Naive thymus-derived CD4-positive, alpha-beta T cell (primary cell): Measurements from ENCODE around the gene SRPRA. TPM values are rescaled to one million over a fixed set of nuclear protein-coding genes. Genes with fewer than 3 reads are reported as not detected.
A peak's percentile ranks its signal among the peaks of the same experiment; 100 is the strongest.

Source experiments
- ATAC-seq: fragments of 150-1000 bp; cut with Tn5 transposase; 2 replicates; pipeline ENCODE4 v1.10.0; 2021; ENCODE audit warnings: mild to moderate bottlenecking, moderate library complexity
- CTCF ChIA-PET: fragments of 350-600 bp; sonication (Branson Sonifier 250); formaldehyde crosslinking; loops from one replicate; lab custom pipeline; 2021; ENCODE audit warnings: antibody characterized with exemption; lab: Charles Lee
- POLR2A ChIA-PET: fragments of 350-600 bp; sonication (Branson Sonifier 250); formaldehyde crosslinking; loops from one replicate; lab custom pipeline; 2021; ENCODE audit warnings: antibody characterized with exemption, inconsistent platforms; lab: Charles Lee
- DNase-seq, 9 donors: peaks; one replicate each; pipeline versions ENCODE4 v3.0.0 to v3.0.0-alpha.2; 2020 to 2022; ENCODE audit warnings: mixed read lengths in 1 of 9
- H3K27ac ChIP-seq: one replicate; pipeline ENCODE4 v1.7.0; 2013; ENCODE audit warnings: mild to moderate bottlenecking, low read depth, low read length, moderate library complexity
- H3K27me3 ChIP-seq, 2 donors: one replicate each; pipeline ENCODE4 v1.7.0; 2013; ENCODE audit warnings: low read length in 2 of 2, mild to moderate bottlenecking in 2 of 2, moderate library complexity in 2 of 2; ENCODE audit not compliant: control insufficient read depth in 2 of 2, insufficient read depth in 2 of 2
- H3K36me3 ChIP-seq, 3 experiments: 1 replicate in 2 of 3; 2 replicates in 1 of 3; pipeline ENCODE4 v1.7.0; 2013; ENCODE audit warnings: low read length in 3 of 3, mild to moderate bottlenecking in 3 of 3, moderate library complexity in 1 of 3; ENCODE audit not compliant: insufficient read depth in 3 of 3, control insufficient read depth in 2 of 3
- H3K4me1 ChIP-seq, 2 donors: one replicate each; pipeline ENCODE4 v1.7.0; 2013; ENCODE audit warnings: low read length in 2 of 2, mild to moderate bottlenecking in 2 of 2, moderate library complexity in 1 of 2; ENCODE audit not compliant: control insufficient read depth in 2 of 2, insufficient read depth in 2 of 2
- H3K4me3 ChIP-seq: 2 replicates; pipeline ENCODE4 v1.7.0; 2013; ENCODE audit warnings: mild to moderate bottlenecking, low read length
- H3K9me3 ChIP-seq, 3 experiments: 1 replicate in 2 of 3; 2 replicates in 1 of 3; pipeline ENCODE4 v1.7.0; 2013; ENCODE audit warnings: low read length in 3 of 3; ENCODE audit not compliant: control insufficient read depth in 2 of 3
- H3K27ac Mint-ChIP-seq, 9 donors: one replicate each; pipeline ENCODE4 v1.8.0; 2020 to 2022; ENCODE audit warnings: mixed read lengths in 9 of 9, mild to moderate bottlenecking in 8 of 9, moderate library complexity in 5 of 9, inconsistent platforms in 2 of 9
- H3K27me3 Mint-ChIP-seq, 5 donors: one replicate each; pipeline ENCODE4 v1.8.0; 2021 to 2022; ENCODE audit warnings: mixed read lengths in 5 of 5, mild to moderate bottlenecking in 1 of 5
- H3K36me3 Mint-ChIP-seq, 5 donors: one replicate each; pipeline ENCODE4 v1.8.0; 2020 to 2022; ENCODE audit warnings: mixed read lengths in 5 of 5, mild to moderate bottlenecking in 3 of 5, inconsistent platforms in 1 of 5
- H3K4me1 Mint-ChIP-seq, 7 donors: one replicate each; pipeline ENCODE4 v1.8.0; 2020 to 2022; ENCODE audit warnings: mixed read lengths in 7 of 7, mild to moderate bottlenecking in 3 of 7, inconsistent platforms in 1 of 7
- H3K4me3 Mint-ChIP-seq, 10 donors: one replicate each; pipeline ENCODE4 v1.8.0; 2020 to 2022; ENCODE audit warnings: mild to moderate bottlenecking in 10 of 10, mixed read lengths in 10 of 10, moderate library complexity in 6 of 10, inconsistent platforms in 2 of 10
- H3K9me3 Mint-ChIP-seq, 11 donors: one replicate each; pipeline ENCODE4 v1.8.0; 2020 to 2022; ENCODE audit warnings: mixed read lengths in 11 of 11, mild to moderate bottlenecking in 4 of 11, inconsistent platforms in 1 of 11, moderate library complexity in 1 of 11
- intact Hi-C, 2 donors: fragments of 100-400 bp; cut with micrococcal nuclease; formaldehyde crosslinking; loops; one replicate each; pipeline ENCODE4 v1.15.1; 2023
- polyA plus RNA-seq, 2 donors: library from polyadenylated mRNA; unstranded; fragments of 300-500 nt; fragmentation: Illumina TruSeq; gene quantifications; one replicate each; pipeline ENCODE4 v1.2.3, GENCODE V29; 2021
- total RNA-seq, 6 experiments: library from RNA in 5 of 6; stranded (reverse) in 5 of 6; gene quantifications; 1 replicate in 5 of 6; 2 replicates in 1 of 6; pipeline ENCODE4 v1.2.3 and lab custom pipeline; 2021 to 2026

SRPRA gene
- total RNA-seq = 100 to 1,000 TPM; 141 to 179 (median 150) TPM
- polyA plus RNA-seq = 100 to 1,000 TPM in 1 of 2 donors, 10 to 100 TPM in 1; 81.6 to 144 TPM
- total RNA-seq (lab: John Stamatoyannopoulos, UW) = 123 reads per million, percentile 88 among the genes with 10 or more reads in this experiment

GRCh38 chr11:126268708-126269579 is at the start of gene SRPRA, which contains the start of gene FOXRED1:
Gene SRPRA, minus strand, starts transcription at chr11:126268895. Its CDS starts 91 bp downstream, at chr11:126268804.
Gene FOXRED1, plus strand, starts transcription at chr11:126269154. Its CDS starts 53 bp downstream, at chr11:126269207.
- POLR2A ChIA-PET = interaction anchor here (0.6 to 6.5 kb wide), 16 partner anchors 9 to 735 kb away, joined by 3 to 122 read pairs (median 4); partner anchors contain the start of genes CHEK1, DCPS, FAM118B and HYLS1
- peaks cover 26 to 60% (median 47%) of the 10 kb centered on the region in 7 donors for H3K4me1 Mint-ChIP-seq

GRCh38 chr11:126317756-126318573 is 49.3 kb upstream of the SRPRA start:
- peak overlapping the region; percentile 62 for H3K27ac ChIP-seq
- H3K9me3 ChIP-seq = no peaks in the 10 kb centered on the region
- Mint-ChIP-seq H3K27me3 (no peaks in the 10 kb centered on the region), H3K9me3 (peaks cover 0 to 11% (median 5%) of the 10 kb centered on the region in 11 donors), H3K36me3 (peaks cover 17 to 49% (median 39%) of the 10 kb centered on the region in 5 donors), H3K27ac (peak overlapping the region; percentile 7 to 92 (median 87)), H3K4me1 (peaks cover 39 to 50% (median 42%) of the 10 kb centered on the region in 7 donors), H3K4me3 (peak overlapping the region; percentile 55 to 77 (median 62))
- no peaks in the 10 kb centered on the region for H3K27me3 ChIP-seq
- intact Hi-C loops = loop anchor here in 1 of 2 donors (1.0 to 2.0 kb wide), 2 partner anchors 13 to 35 kb away; partner anchors contain the start of gene DCPS
- peak in 2 of 9 donors; percentile 24 to 28 for DNase-seq
- ChIA-PET POLR2A (interaction anchor here (0.8 to 2.6 kb wide), 5 partner anchors 14 to 102 kb away, joined by 3 to 14 read pairs (median 3); partner anchors contain the start of gene DCPS), CTCF (interaction anchor here (1.2 to 2.6 kb wide), 4 partner anchors 8 to 162 kb away, joined by 3 to 7 read pairs (median 6); partner anchors contain the start of gene DCPS)
- ATAC-seq = peak; percentile 67
- H3K4me1 ChIP-seq = peaks cover 24 to 25% of the 10 kb centered on the region in 2 donors
- peak overlapping the region; percentile 38 for H3K4me3 ChIP-seq
- H3K36me3 ChIP-seq = peaks cover 0 to 6% (median 0%) of the 10 kb centered on the region in 3 experiments

More at GRCh38 chr11:126268708-126269579, at the start of gene SRPRA, which contains the start of gene FOXRED1:
- H3K4me3 ChIP-seq = peak within 1 kb of the TSS; percentile 99
- H3K4me3 Mint-ChIP-seq = peak within 1 kb of the TSS; percentile 91 to 98 (median 97)
- ATAC-seq (peak; percentile 100), DNase-seq (peak; percentile 98 to 100 (median 100))
- H3K27me3 ChIP-seq = no peaks in the 10 kb centered on the region
- intact Hi-C loops = loop anchor here (1.0 to 2.0 kb wide), 15 partner anchors 14 to 1158 kb away; partner anchors contain the start of genes DCPS (in 2 of the 2), FAM118B (in 2 of the 2), HYLS1 (in 2 of the 2) and PUS3 (in 2 of the 2)
- no peaks in the 10 kb centered on the region for H3K9me3 ChIP-seq
- peak within 1 kb of the TSS; percentile 94 to 99 (median 98) for H3K27ac Mint-ChIP-seq
- H3K36me3 ChIP-seq = peaks cover 19 to 48% (median 24%) of the 10 kb centered on the region in 3 experiments
- no peaks in the 10 kb centered on the region for H3K27me3 Mint-ChIP-seq
- peaks cover 14 to 46% (median 33%) of the 10 kb centered on the region in 5 donors for H3K36me3 Mint-ChIP-seq
- CTCF ChIA-PET = interaction anchor here (2.0 kb wide), 1 partner anchor 12 kb away, joined by 9 read pairs; no protein-coding TSS in a partner anchor
- peaks cover 0 to 4% (median 0%) of the 10 kb centered on the region in 11 donors for H3K9me3 Mint-ChIP-seq
- peak within 1 kb of the TSS; percentile 94 for H3K27ac ChIP-seq
- H3K4me1 ChIP-seq = peaks cover 22 to 23% of the 10 kb centered on the region in 2 donors

- CTCF ChIA-PET = interaction anchor here (1.2 kb wide), 1 partner anchor 14 kb away, joined by 3 read pairs; the partner anchor contains the start of gene DCPS
- Mint-ChIP-seq H3K4me1 (peaks cover 39 to 50% (median 42%) of the 10 kb centered on the region in 7 donors), H3K9me3 (peaks cover 0 to 11% (median 5%) of the 10 kb centered on the region in 11 donors), H3K27me3 (no peaks in the 10 kb centered on the region), H3K27ac (peak overlapping the region; percentile 7 to 92 (median 87)), H3K4me3 (peak overlapping the region; percentile 10 to 77 (median 62)), H3K36me3 (peaks cover 17 to 49% (median 39%) of the 10 kb centered on the region in 5 donors)
- Histone ChIP-seq H3K9me3 (no peaks in the 10 kb centered on the region), H3K27me3 (no peaks in the 10 kb centered on the region), H3K27ac (peak overlapping the region; percentile 62), H3K4me3 (peak overlapping the region; percentile 38), H3K4me1 (peaks cover 24 to 25% of the 10 kb centered on the region in 2 donors), H3K36me3 (peaks cover 0 to 6% (median 0%) of the 10 kb centered on the region in 3 experiments)
- DNase-seq = no peak
- ATAC-seq = no peak
- POLR2A ChIA-PET = interaction anchor here (0.9 to 2.6 kb wide), 3 partner anchors 13 to 92 kb away, joined by 3 to 14 read pairs (median 3); partner anchors contain the start of gene DCPS
- intact Hi-C loops = no loop called here
Observed at GRCh38 chr11:126317432-126317755, 48.7 kb upstream of the SRPRA start.

- Histone ChIP-seq H3K4me1 (peaks cover 16 to 17% of the 10 kb centered on the region in 2 donors), H3K27ac (no peak overlapping the region), H3K36me3 (peaks cover 0 to 21% (median 0%) of the 10 kb centered on the region in 3 experiments), H3K9me3 (no peaks in the 10 kb centered on the region), H3K27me3 (no peaks in the 10 kb centered on the region), H3K4me3 (no peak overlapping the region)
- Mint-ChIP-seq H3K27me3 (no peaks in the 10 kb centered on the region), H3K4me3 (no peak overlapping the region), H3K9me3 (peaks cover 0 to 11% (median 5%) of the 10 kb centered on the region in 11 donors), H3K4me1 (peaks cover 27 to 50% (median 42%) of the 10 kb centered on the region in 7 donors), H3K27ac (peak overlapping the region in 1 of 9 donors; percentile 32), H3K36me3 (peaks cover 18 to 49% (median 31%) of the 10 kb centered on the region in 5 donors)
- POLR2A ChIA-PET = no interaction called here
- DNase-seq (no peak), ATAC-seq (no peak)
- intact Hi-C loops = loop anchor here in 1 of 2 donors (5.0 kb wide), 1 partner anchor 678 kb away; no protein-coding TSS in a partner anchor
- CTCF ChIA-PET = no interaction called here
Observed at GRCh38 chr11:126313826-126314225, 45.1 kb upstream of the SRPRA start.

GRCh38 chr11:126312961-126313360 is 44.3 kb upstream of the SRPRA start:
- Mint-ChIP-seq H3K4me1 (peaks cover 20 to 46% (median 36%) of the 10 kb centered on the region in 7 donors), H3K36me3 (peaks cover 18 to 49% (median 31%) of the 10 kb centered on the region in 5 donors), H3K4me3 (no peak overlapping the region), H3K9me3 (peaks cover 0 to 11% (median 5%) of the 10 kb centered on the region in 11 donors), H3K27me3 (no peaks in the 10 kb centered on the region), H3K27ac (peak overlapping the region in 1 of 9 donors; percentile 32)
- peaks cover 7 to 8% of the 10 kb centered on the region in 2 donors for H3K4me1 ChIP-seq
- ChIA-PET CTCF (no interaction called here), POLR2A (interaction anchor here (1.1 to 1.3 kb wide), 2 partner anchors 10 to 31 kb away, joined by 4 to 9 read pairs; partner anchors contain the start of gene TIRAP)
- no peak for ATAC-seq
- H3K9me3 ChIP-seq = no peaks in the 10 kb centered on the region
- intact Hi-C loops = loop anchor here in 1 of 2 donors (5.0 kb wide), 1 partner anchor 679 kb away; no protein-coding TSS in a partner anchor
- H3K27ac ChIP-seq = no peak overlapping the region
- no peak overlapping the region for H3K4me3 ChIP-seq
- peaks cover 0 to 25% (median 0%) of the 10 kb centered on the region in 3 experiments for H3K36me3 ChIP-seq
- no peaks in the 10 kb centered on the region for H3K27me3 ChIP-seq
- DNase-seq = no peak
